ENCODE results near the gene PALLD. TPM values are rescaled to one million over a fixed set of nuclear protein-coding genes. Genes with fewer than 3 reads are reported as not detected.

Gene PALLD
- total RNA-seq, 1 donor from 2014 or later = 58.7 TPM

DNA sequence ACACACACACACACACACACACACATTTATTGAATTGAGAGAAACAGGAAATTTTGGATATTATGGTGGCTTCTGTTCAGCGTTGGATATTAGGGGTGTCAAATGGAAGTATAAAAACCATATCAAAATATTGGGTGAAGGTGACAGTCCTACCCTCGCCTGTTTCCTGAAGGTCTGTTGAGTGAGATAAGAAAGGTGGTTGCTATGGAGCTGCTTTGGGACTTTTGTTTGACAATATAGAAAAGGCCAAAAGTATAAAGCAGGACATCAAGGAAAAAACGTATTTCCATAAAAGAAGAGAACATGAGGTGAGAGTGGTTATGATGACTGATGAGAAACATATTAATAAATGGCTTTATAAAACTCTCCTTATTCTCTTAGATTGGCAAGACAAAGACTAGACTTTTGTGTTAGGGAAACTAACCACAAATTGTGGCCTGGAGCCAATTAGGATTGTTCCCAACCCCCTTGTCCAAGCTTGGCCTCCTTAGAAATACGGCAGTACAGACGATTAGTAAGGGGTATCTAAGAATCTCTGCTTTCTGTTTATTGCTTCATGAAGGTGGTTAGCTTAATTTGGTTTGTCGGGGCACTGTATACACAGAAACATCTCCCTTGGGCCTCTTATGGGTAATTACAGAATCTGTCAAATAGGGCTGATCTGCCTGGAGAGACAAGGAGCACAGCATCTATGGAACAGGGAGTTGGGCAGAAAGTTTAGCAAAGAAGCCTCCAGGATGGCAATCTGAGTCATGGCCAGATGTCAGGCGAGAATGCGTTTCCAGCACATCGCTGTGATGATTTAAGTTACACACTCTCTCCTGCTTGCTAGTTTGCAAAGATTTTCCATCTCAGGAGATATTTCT lies 315.2 kb downstream of the PALLD start:
- Mint-ChIP-seq H3K36me3 (ENCODE audit: low read depth) (no peaks in the 10 kb centered on the region), H3K27me3 (ENCODE audit: low read depth) (no peaks in the 10 kb centered on the region), H3K4me1 (peaks cover 47% of the 10 kb centered on the region), H3K27ac (ENCODE audit: unreplicated experiment) (no peak overlapping the region), H3K9me3 (peaks cover 2% of the 10 kb centered on the region), H3K4me3 (no peak overlapping the region)
- DNase-seq (ENCODE audit: low read depth, low spot score) = no peak
- no peak for TF ChIP-seq CTCF (conservative IDR thresholded peaks at IDR 0.05)

DNA sequence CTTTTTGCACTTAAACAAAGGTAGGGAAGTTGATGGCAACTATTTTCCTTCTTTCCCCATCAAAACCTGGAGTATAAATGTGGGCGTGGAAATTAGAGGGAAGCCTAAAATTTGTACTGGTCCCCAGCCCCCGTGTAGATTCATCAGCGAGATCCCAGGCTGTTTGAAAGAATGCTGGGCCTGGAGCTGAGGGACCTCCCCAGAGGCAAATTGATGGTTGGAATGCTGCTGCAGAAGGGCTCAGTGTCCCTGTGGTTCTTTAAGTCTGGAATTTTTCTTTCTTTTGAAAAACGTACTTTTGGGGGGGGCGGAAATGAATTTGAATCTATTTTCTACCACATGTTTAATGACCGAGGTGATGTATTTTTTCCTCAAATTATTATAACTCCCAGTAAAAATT lies 316.0 kb downstream of the PALLD start:
- Mint-ChIP-seq H3K27me3 (ENCODE audit: low read depth) (no peaks in the 10 kb centered on the region), H3K9me3 (peaks cover 2% of the 10 kb centered on the region), H3K4me1 (peaks cover 55% of the 10 kb centered on the region), H3K4me3 (no peak overlapping the region), H3K27ac (ENCODE audit: unreplicated experiment) (peak overlapping the region; percentile 2), H3K36me3 (ENCODE audit: low read depth) (no peaks in the 10 kb centered on the region)
- TF ChIP-seq CTCF (conservative IDR thresholded peaks at IDR 0.05) = no peak
- no peak for DNase-seq (ENCODE audit: low read depth, low spot score)

DNA sequence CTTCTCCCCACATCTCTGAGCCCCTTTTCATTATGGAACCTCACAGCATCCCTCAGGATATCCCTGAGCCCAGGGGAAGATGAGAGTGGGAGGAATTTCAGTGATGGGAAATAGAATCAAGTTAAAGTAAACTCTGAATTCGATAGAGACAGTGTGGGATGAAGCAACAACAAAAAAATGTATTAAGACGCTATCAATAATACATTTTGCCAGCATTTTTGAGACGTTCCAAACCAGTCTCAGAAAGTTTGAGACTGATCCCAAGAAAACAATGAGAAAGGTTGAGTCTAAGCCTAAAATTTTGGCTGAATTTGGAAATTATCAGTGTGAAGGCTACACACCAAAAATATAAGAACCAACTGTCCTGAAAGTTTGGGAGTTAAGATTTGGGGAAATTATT lies 317.0 kb downstream of the PALLD start:
- Mint-ChIP-seq H3K4me3 (no peak overlapping the region), H3K36me3 (ENCODE audit: low read depth) (no peaks in the 10 kb centered on the region), H3K27me3 (ENCODE audit: low read depth) (no peaks in the 10 kb centered on the region), H3K9me3 (no peaks in the 10 kb centered on the region), H3K27ac (ENCODE audit: unreplicated experiment) (peak overlapping the region; percentile 57), H3K4me1 (peaks cover 54% of the 10 kb centered on the region)
- TF ChIP-seq CTCF (conservative IDR thresholded peaks at IDR 0.05) = no peak
- no peak for DNase-seq (ENCODE audit: low read depth, low spot score)

DNA sequence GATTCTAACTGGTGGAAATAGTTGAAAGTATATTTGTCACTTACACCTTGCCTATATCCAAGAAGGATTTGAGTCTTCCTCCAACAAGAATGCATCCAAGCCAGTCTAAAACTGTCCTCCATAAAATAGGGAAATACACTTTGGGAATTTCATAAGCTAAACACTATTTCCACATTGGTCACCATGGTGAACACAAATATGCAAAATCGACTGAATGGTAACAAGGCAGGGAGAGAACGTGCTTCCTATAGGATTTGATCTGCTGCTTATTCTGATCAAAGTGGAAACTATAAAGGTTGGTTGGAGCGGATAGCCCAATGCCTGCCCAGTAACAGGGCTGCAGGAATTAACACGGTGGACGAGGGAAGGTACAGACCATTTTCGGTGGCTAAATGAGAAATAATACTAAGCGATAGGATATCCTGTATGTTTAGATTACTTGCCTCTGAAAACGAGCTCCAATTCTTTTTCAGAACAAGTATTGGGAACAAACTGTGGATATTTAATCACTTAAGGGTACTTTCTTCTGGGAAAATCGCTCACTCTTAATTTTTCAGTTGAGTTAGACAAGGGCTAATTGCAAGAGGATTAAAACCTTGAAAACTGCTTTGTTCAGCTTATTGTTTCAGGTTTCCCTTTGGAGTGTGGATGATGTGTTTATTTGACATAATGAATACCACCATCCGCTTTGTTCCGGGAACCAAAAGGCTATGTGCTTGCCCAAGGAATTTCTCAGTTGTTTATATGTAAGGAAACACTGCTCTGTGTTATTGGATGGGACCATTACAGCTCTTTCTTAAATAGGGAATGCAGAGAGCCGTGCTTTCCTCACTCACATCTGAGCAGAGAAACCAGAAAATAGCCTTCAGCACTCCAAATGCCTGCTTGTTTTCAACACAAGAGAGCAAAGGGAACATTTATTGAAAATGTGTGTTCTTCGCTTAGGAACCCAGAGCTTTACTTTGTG lies 318.8 kb downstream of the PALLD start:
- peak overlapping the region; percentile 3 for H3K4me3 Mint-ChIP-seq
- TF ChIP-seq CTCF (conservative IDR thresholded peaks at IDR 0.05) = no peak
- peaks cover 58% of the 10 kb centered on the region for H3K4me1 Mint-ChIP-seq
- peak overlapping the region; percentile 19 for H3K27ac Mint-ChIP-seq (ENCODE audit: unreplicated experiment)
- no peaks in the 10 kb centered on the region for H3K27me3 Mint-ChIP-seq (ENCODE audit: low read depth)
- no peaks in the 10 kb centered on the region for H3K36me3 Mint-ChIP-seq (ENCODE audit: low read depth)
- DNase-seq (ENCODE audit: low read depth, low spot score) = no peak
- no peaks in the 10 kb centered on the region for H3K9me3 Mint-ChIP-seq

- H3K27me3 Mint-ChIP-seq (ENCODE audit: low read depth) = no peaks in the 10 kb centered on the region
- no peak for DNase-seq (ENCODE audit: low read depth, low spot score)
- TF ChIP-seq CTCF (conservative IDR thresholded peaks at IDR 0.05) = no peak
- peaks cover 57% of the 10 kb centered on the region for H3K4me1 Mint-ChIP-seq
- H3K36me3 Mint-ChIP-seq (ENCODE audit: low read depth) = no peaks in the 10 kb centered on the region
- H3K9me3 Mint-ChIP-seq = no peaks in the 10 kb centered on the region
- peak overlapping the region; percentile 67 for H3K27ac Mint-ChIP-seq (ENCODE audit: unreplicated experiment)
- peak overlapping the region; percentile 20 for H3K4me3 Mint-ChIP-seq
Observed at GRCh38 chr4:168817370-168817769, 320.5 kb downstream of the PALLD start.

All from neural crest cell (in vitro differentiated cells).